ENCODE data around the gene NXT2. TPM values are rescaled to one million over a fixed set of nuclear protein-coding genes. Genes with fewer than 3 reads are reported as not detected.

NXT2 gene
- 2.2 and 3.8 TPM in 2 replicates for total RNA-seq (2014; rRNA removed; shearing (Covaris generic))

GRCh38 chrX:109536439-109537323, at the start of gene NXT2:
NXT2 (plus strand) TSS chrX:109536844; CDS start chrX:109537007, 163 bp downstream.

Other genes starting within 250 kb of the NXT2 start
- not detected in 2 replicates for gene GUCY2F, start 54.8 kb upstream of the NXT2 start, total RNA-seq (2014; rRNA removed; shearing (Covaris generic))
- gene KCNE5, start 88.3 kb downstream of the NXT2 start, total RNA-seq (2014; rRNA removed; shearing (Covaris generic)): 0.45 and 0.56 TPM in 2 replicates
- 32.1 and 40.7 TPM in 2 replicates for gene ACSL4, start 196.4 kb downstream of the NXT2 start, total RNA-seq (2014; rRNA removed; shearing (Covaris generic))

Data from A375 (cell line).